Psoas muscle (tissue), 8 donors: ENCODE results near the gene WDR55. TPM values are rescaled to one million over a fixed set of nuclear protein-coding genes. Genes with fewer than 3 reads are reported as not detected.
"Not testable (repeated sequence)": the region's sequence is repeated elsewhere in the genome, so short reads cannot be mapped to it uniquely, and the experiment has no call there.

ENCODE experiments used
- ATAC-seq, 4 donors: fragments of 200-7000 bp; cut with Tn5 transposase; one replicate each; pipeline ENCODE4 v1.9.1; 2020; ENCODE audit warnings: moderate library complexity in 3 of 4, mild to moderate bottlenecking in 2 of 4
- DNase-seq, 2 donors: peaks; one replicate each; pipeline ENCODE4 v3.0.0-alpha.2; 2020
- H3K27ac ChIP-seq: fragments of 200-600 bp; one replicate; pipeline ENCODE4 v1.8.0; 2022
- H3K27me3 ChIP-seq, 3 donors: fragments of 200-600 bp in 1 of 3; one replicate each; pipeline versions ENCODE4 v1.6.1 to v1.8.0; 2013 to 2022; ENCODE audit warnings: low read length in 2 of 3, mild to moderate bottlenecking in 2 of 3, moderate library complexity in 1 of 3; ENCODE audit not compliant: insufficient read depth in 3 of 3
- H3K36me3 ChIP-seq, 2 donors: fragments of 200-600 bp in 1 of 2; one replicate each; pipeline versions ENCODE4 v1.6.1 to v1.8.0; 2013 to 2022; ENCODE audit warnings: low read depth in 1 of 2, mild to moderate bottlenecking in 1 of 2, moderate library complexity in 1 of 2; ENCODE audit not compliant: insufficient read depth in 1 of 2
- H3K4me1 ChIP-seq: fragments of 200-600 bp; one replicate; pipeline ENCODE4 v1.8.0; 2022
- H3K4me3 ChIP-seq: fragments of 200-600 bp; one replicate; pipeline ENCODE4 v1.8.0; 2022; ENCODE audit warnings: mild to moderate bottlenecking
- H3K9me3 ChIP-seq: fragments of 200-600 bp; one replicate; pipeline ENCODE4 v1.8.0; 2022
- CTCF ChIP-seq: fragments of 200-600 bp; IDR thresholded peaks from one replicate; pipeline ENCODE4 v1.8.0; 2022; ENCODE audit warnings: antibody characterized with exemption
- WGBS, 3 donors: extraction: QIAGEN DNeasy Blood & Tissue Kit; methylation state at CpG; one replicate each; pipeline versions ENCODE4 v1.1.6 to v1.1.7; 2013; 5-methylcytosine and 5-hydroxymethylcytosine counted together
- intact Hi-C, 2 donors: fragments of 100-400 bp; cut with DNase I; formaldehyde crosslinking; loops; one replicate each; pipeline versions ENCODE4 v1.11.0 to v1.14.2; 2022
- long read RNA-seq, 2 donors: library from polyadenylated mRNA; unstranded; transcript quantifications; one replicate each; pipeline ENCODE4 v2.0.0, GENCODE V29; 2021
- polyA plus RNA-seq, 3 donors: library from polyadenylated mRNA; stranded (reverse); fragments of 200-250 nt; gene quantifications; one replicate each; pipeline ENCODE4 v1.2.3, GENCODE V29; 2013
- total RNA-seq, 4 donors: library from RNA; stranded (reverse); fragmentation: NEBNext Ultra II Directional in 2 of 4; extraction: Animal tissue kit (Norgen Biotek cat#: 25700) in 2 of 4; gene quantifications; one replicate each; pipeline versions ENCODE4 v1.2.1 to v1.2.4, GENCODE V29; 2021 to 2023
- donor health status: healthy with polysubstance abuse.
- donor health status: DM: no; HTN: no; CAD: no; lungs with moderate emphysema.
- donor health status: Bipolar disorder and iron deficiency.
- donor health status: healthy.
- donor health status: DM: yes; HTN: yes; CAD: no.
- donor health status: DM: no; HTN: no; CAD: no.
- donor health status: DM: no; HTN: no; CAD: no.
- donor health status: DM: yes; HTN: yes; CAD: no.

WDR55 gene, protein sequence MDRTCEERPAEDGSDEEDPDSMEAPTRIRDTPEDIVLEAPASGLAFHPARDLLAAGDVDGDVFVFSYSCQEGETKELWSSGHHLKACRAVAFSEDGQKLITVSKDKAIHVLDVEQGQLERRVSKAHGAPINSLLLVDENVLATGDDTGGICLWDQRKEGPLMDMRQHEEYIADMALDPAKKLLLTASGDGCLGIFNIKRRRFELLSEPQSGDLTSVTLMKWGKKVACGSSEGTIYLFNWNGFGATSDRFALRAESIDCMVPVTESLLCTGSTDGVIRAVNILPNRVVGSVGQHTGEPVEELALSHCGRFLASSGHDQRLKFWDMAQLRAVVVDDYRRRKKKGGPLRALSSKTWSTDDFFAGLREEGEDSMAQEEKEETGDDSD
- total RNA-seq, result 10 to 100 TPM in 3 of 4 donors, 1 to 10 TPM in 1; 9.9 to 20.9 (median 13.3) TPM
- polyA plus RNA-seq, result 10 to 100 TPM; 12.3 to 33.4 (median 26.9) TPM
- long read RNA-seq, donor 1, full-length matches to known transcripts, result 20 of 27 reads
- long read RNA-seq, donor 1, partial matches to known transcripts, result 2 of 27 reads
- long read RNA-seq, donor 1, other reads (novel, unspliced or antisense), result 5 of 27 reads
- long read RNA-seq, donor 2, full-length matches to known transcripts, result 46 of 68 reads
- long read RNA-seq, donor 2, partial matches to known transcripts, result 4 of 68 reads
- long read RNA-seq, donor 2, other reads (novel, unspliced or antisense), result 18 of 68 reads

GRCh38 chr5:140664359-140665119 lies at the start of gene WDR55:
WDR55 (plus strand) TSS chr5:140664904; CDS start chr5:140664913, 9 bp downstream.
- ATAC-seq (peak; percentile 98 to 99 (median 98)), DNase-seq (peak; percentile 97 to 98)
- intact Hi-C loops, result loop anchor here in 1 of 2 donors (2.0 to 5.0 kb wide), 2 partner anchors 26 to 38 kb away; partner anchors contain the start of genes HARS1, HARS2 and ZMAT2
- Histone ChIP-seq H3K4me3 (peak within 1 kb of the TSS; percentile 85), H3K36me3 (peaks cover 21 to 71% of the 10 kb centered on the region in 2 donors), H3K27ac (peak within 1 kb of the TSS; percentile 89), H3K9me3 (no peaks in the 10 kb centered on the region), H3K27me3 (no peaks in the 10 kb centered on the region), H3K4me1 (peaks cover 17% of the 10 kb centered on the region)
- TF ChIP-seq CTCF, result no peak
- WGBS, 3 donors, result 1% methylated on average over 47 to 54 of the region's 54 CpGs

DNA sequence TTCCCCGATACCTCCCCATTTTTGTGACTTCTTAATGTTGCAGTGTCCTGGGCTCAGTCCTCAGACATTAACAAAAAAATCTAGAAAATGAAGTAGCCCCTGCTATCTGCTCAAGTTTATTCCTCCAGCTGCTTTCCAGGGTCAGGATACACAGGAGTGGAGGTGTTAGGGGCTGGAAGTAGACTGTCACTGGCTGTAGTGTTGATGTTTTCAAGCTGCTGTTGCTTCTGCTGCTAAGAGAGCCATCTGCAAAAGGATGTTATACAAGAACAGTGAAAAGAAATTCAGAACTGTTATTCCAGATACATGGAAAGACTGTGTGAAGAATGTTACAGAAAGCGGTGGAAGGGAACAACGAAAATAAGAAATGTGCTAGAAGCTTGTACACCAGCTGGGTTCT lies 42.4 kb upstream of the WDR55 start:
- DNase-seq, result no peak
- intact Hi-C loops, result no loop called here
- Histone ChIP-seq H3K4me1 (no peaks in the 10 kb centered on the region), H3K27ac (no peak overlapping the region), H3K36me3 (no peaks in the 10 kb centered on the region), H3K9me3 (no peaks in the 10 kb centered on the region), H3K27me3 (peaks cover 0 to 3% (median 0%) of the 10 kb centered on the region in 3 donors), H3K4me3 (no peak overlapping the region)
- ATAC-seq, result no peak
- whole genome bisulfite sequencing, 3 donors, result 78 to 87% (median 82%) methylated on average over 3 of the region's 3 CpGs
- no peak for TF ChIP-seq CTCF

DNA sequence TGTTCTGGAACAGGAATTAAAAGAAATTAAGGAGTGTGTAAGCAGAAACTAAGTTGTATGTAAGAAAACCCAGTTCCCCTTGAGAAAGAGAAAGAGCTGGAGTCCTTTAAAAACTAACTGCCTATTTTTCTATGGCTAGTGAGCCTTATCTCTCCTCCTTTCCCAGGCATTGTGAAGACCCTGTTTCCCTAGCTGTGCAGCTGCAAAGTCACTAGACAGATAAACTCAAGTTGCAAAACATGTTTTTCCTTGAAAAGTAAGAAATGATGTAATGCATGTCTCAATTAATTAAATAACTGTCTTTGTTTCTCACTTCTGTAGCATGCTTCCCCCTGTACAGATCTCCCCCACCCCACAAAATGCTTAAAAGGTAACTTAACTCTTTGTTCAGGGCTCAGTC lies 41.6 kb upstream of the WDR55 start:
- H3K27me3 ChIP-seq, ATAC-seq, DNase-seq, H3K4me1 ChIP-seq, H3K36me3 ChIP-seq, H3K4me3 ChIP-seq, intact Hi-C loops, H3K27ac ChIP-seq, H3K9me3 ChIP-seq: not testable (repeated sequence)

GRCh38 chr5:140624886-140625285 lies 39.8 kb upstream of the WDR55 start:
- 84 to 89% (median 85%) methylated on average over 10 of the region's 10 CpGs for WGBS, 3 donors
- H3K27ac ChIP-seq, H3K36me3 ChIP-seq, H3K9me3 ChIP-seq, H3K27me3 ChIP-seq, intact Hi-C loops, H3K4me1 ChIP-seq, H3K4me3 ChIP-seq, DNase-seq, ATAC-seq: not testable (repeated sequence)

- TF ChIP-seq CTCF, result no peak
- ATAC-seq, result no peak
- Histone ChIP-seq H3K4me3 (no peak overlapping the region), H3K9me3 (no peaks in the 10 kb centered on the region), H3K36me3 (no peaks in the 10 kb centered on the region), H3K27me3 (no peaks in the 10 kb centered on the region), H3K27ac (no peak overlapping the region), H3K4me1 (peaks cover under 1% of the 10 kb centered on the region)
- no peak for DNase-seq
- WGBS, 3 donors, result 90 to 91% (median 90%) methylated on average over 6 of the region's 6 CpGs
- intact Hi-C loops, result no loop called here
Observed at GRCh38 chr5:140627972-140628371, 36.7 kb upstream of the WDR55 start.
